ENCODE measurements around the gene C10orf90. TPM values are rescaled to one million over a fixed set of nuclear protein-coding genes. Genes with fewer than 3 reads are reported as not detected.

Gene C10orf90
- total RNA-seq, 3 donors from 2014 or later, result 0.16 to 30.4 (median 3.9) TPM

- Histone ChIP-seq H3K9me3 (no peaks in the 10 kb centered on the region), H3K27ac (peak overlapping the region in 1 of 2 donors; percentile 3), H3K27me3 (no peaks in the 10 kb centered on the region), H3K4me1 (peaks cover 0 to 3% of the 10 kb centered on the region in 2 donors), H3K4me3 (no peak overlapping the region), H3K36me3 (no peaks in the 10 kb centered on the region)
- no peak for DNase-seq (ENCODE audit: low spot score in 2 of 2)
- intact Hi-C loops (cut with DNase I; ENCODE audit: low total_unique reads), result no loop called here
- TF ChIP-seq POLR2AphosphoS5 (IDR thresholded peaks at IDR 0.05), result no peak
- no peak for TF ChIP-seq POLR2A (IDR thresholded peaks at IDR 0.05)
- TF ChIP-seq CTCF (IDR thresholded peaks at IDR 0.05), result no peak
Observed at GRCh38 chr10:126617208-126617607, 53.3 kb downstream of the C10orf90 start.

GRCh38 chr10:126616737-126617136 lies 53.8 kb downstream of the C10orf90 start:
- Histone ChIP-seq H3K4me3 (no peak overlapping the region), H3K27me3 (no peaks in the 10 kb centered on the region), H3K9me3 (no peaks in the 10 kb centered on the region), H3K4me1 (peaks cover 0 to 3% of the 10 kb centered on the region in 2 donors), H3K36me3 (no peaks in the 10 kb centered on the region), H3K27ac (peak overlapping the region in 1 of 2 donors; percentile 3)
- intact Hi-C loops (cut with DNase I; ENCODE audit: low total_unique reads), result no loop called here
- no peak for DNase-seq (ENCODE audit: low spot score in 2 of 2)
- TF ChIP-seq POLR2AphosphoS5 (IDR thresholded peaks at IDR 0.05) (no peak), CTCF (IDR thresholded peaks at IDR 0.05) (no peak), POLR2A (IDR thresholded peaks at IDR 0.05) (no peak)

- intact Hi-C loops (cut with DNase I; ENCODE audit: low total_unique reads), result no loop called here
- H3K36me3 ChIP-seq, result no peaks in the 10 kb centered on the region
- H3K4me1 ChIP-seq, result no peaks in the 10 kb centered on the region
- H3K27ac ChIP-seq, result no peak overlapping the region
- no peak for DNase-seq (ENCODE audit: low spot score in 2 of 2)
- H3K4me3 ChIP-seq, result no peak overlapping the region
- no peaks in the 10 kb centered on the region for H3K27me3 ChIP-seq
- no peaks in the 10 kb centered on the region for H3K9me3 ChIP-seq
- no peak for TF ChIP-seq POLR2A (IDR thresholded peaks at IDR 0.05)
- TF ChIP-seq CTCF (IDR thresholded peaks at IDR 0.05), result no peak
- TF ChIP-seq POLR2AphosphoS5 (IDR thresholded peaks at IDR 0.05), result no peak
Observed at GRCh38 chr10:126611303-126611702, 59.2 kb downstream of the C10orf90 start.

- Histone ChIP-seq H3K27ac (no peak overlapping the region), H3K36me3 (no peaks in the 10 kb centered on the region), H3K27me3 (no peaks in the 10 kb centered on the region), H3K9me3 (no peaks in the 10 kb centered on the region), H3K4me1 (no peaks in the 10 kb centered on the region), H3K4me3 (no peak overlapping the region)
- TF ChIP-seq POLR2A (IDR thresholded peaks at IDR 0.05) (no peak), CTCF (IDR thresholded peaks at IDR 0.05) (no peak), POLR2AphosphoS5 (IDR thresholded peaks at IDR 0.05) (no peak)
- DNase-seq (ENCODE audit: low spot score in 2 of 2), result no peak
- intact Hi-C loops (cut with DNase I; ENCODE audit: low total_unique reads), result no loop called here
Observed at GRCh38 chr10:126609566-126609965, 60.9 kb downstream of the C10orf90 start.

- Histone ChIP-seq H3K27ac (no peak overlapping the region), H3K27me3 (no peaks in the 10 kb centered on the region), H3K4me3 (no peak overlapping the region), H3K4me1 (no peaks in the 10 kb centered on the region), H3K9me3 (no peaks in the 10 kb centered on the region), H3K36me3 (no peaks in the 10 kb centered on the region)
- no peak for TF ChIP-seq CTCF (IDR thresholded peaks at IDR 0.05)
- TF ChIP-seq POLR2A (IDR thresholded peaks at IDR 0.05), result no peak
- no peak for TF ChIP-seq POLR2AphosphoS5 (IDR thresholded peaks at IDR 0.05)
- no peak for DNase-seq (ENCODE audit: low spot score in 2 of 2)
- intact Hi-C loops (cut with DNase I; ENCODE audit: low total_unique reads), result no loop called here
Observed at GRCh38 chr10:126599949-126600682, 70.4 kb downstream of the C10orf90 start.

Measured in breast epithelium (tissue), 4 donors.